Endodermal cell (in vitro differentiated cells): Measurements from ENCODE around the gene SLC12A2. TPM values are rescaled to one million over a fixed set of nuclear protein-coding genes. Genes with fewer than 3 reads are reported as not detected.

Source experiments
- DNase-seq: peaks from one replicate; pipeline ENCODE4 v3.0.0-alpha.2; 2017
- H3K27ac ChIP-seq: 2 replicates; pipeline ENCODE4 v1.5.1; 2013; ENCODE audit warnings: mild to moderate bottlenecking, low read depth, low read length, moderate library complexity
- H3K27me3 ChIP-seq: 2 replicates; pipeline ENCODE4 v1.6.1; 2013; ENCODE audit warnings: mild to moderate bottlenecking, low read length, moderate library complexity; ENCODE audit not compliant: insufficient read depth, control insufficient read depth, poor library complexity, severe bottlenecking
- H3K36me3 ChIP-seq: 2 replicates; pipeline ENCODE4 v1.7.0; 2013; ENCODE audit warnings: mild to moderate bottlenecking, low read length, moderate library complexity; ENCODE audit not compliant: control insufficient read depth, insufficient read depth
- H3K4me1 ChIP-seq: one replicate; pipeline ENCODE4 v1.7.0; 2013; ENCODE audit warnings: low read length; ENCODE audit not compliant: control insufficient read depth, insufficient read depth
- H3K4me3 ChIP-seq: 2 replicates; pipeline ENCODE4 v1.5.1; 2013; ENCODE audit warnings: mild to moderate bottlenecking, low read length, moderate library complexity
- H3K9ac ChIP-seq: 2 replicates; pipeline ENCODE4 v1.6.1; 2013; ENCODE audit warnings: mild to moderate bottlenecking, low read length, moderate library complexity; ENCODE audit not compliant: poor library complexity, severe bottlenecking; ENCODE audit errors: extremely low read depth
- H3K9me3 ChIP-seq: 2 replicates; pipeline ENCODE4 v1.6.1; 2013; ENCODE audit warnings: mild to moderate bottlenecking, low read length, moderate library complexity; ENCODE audit not compliant: control insufficient read depth
- H3K27ac Mint-ChIP-seq: 2 replicates; pipeline ENCODE4 v1.8.0; 2020; ENCODE audit warnings: mixed read lengths
- H3K27me3 Mint-ChIP-seq: 2 replicates; pipeline ENCODE4 v1.8.0; 2021; ENCODE audit warnings: mild to moderate bottlenecking, mixed read lengths; ENCODE audit not compliant: insufficient read depth
- H3K36me3 Mint-ChIP-seq: 2 replicates; pipeline ENCODE4 v1.8.0; 2020; ENCODE audit warnings: low read depth, mixed read lengths
- H3K4me1 Mint-ChIP-seq: 2 replicates; pipeline ENCODE4 v1.8.0; 2020; ENCODE audit warnings: mixed read lengths
- H3K4me3 Mint-ChIP-seq: 2 replicates; pipeline ENCODE4 v1.8.0; 2020; ENCODE audit warnings: mild to moderate bottlenecking, moderate library complexity, mixed read lengths
- H3K9me3 Mint-ChIP-seq: 2 replicates; pipeline ENCODE4 v1.8.0; 2020; ENCODE audit warnings: mild to moderate bottlenecking, mixed read lengths
- WGBS, 2 experiments: methylation state at CpG; one replicate each; pipeline versions ENCODE4 v1.1.5 to v1.1.7; 2013; ENCODE audit warnings: missing lambda C conversion rate in 2 of 2, mixed read lengths in 1 of 2; ENCODE audit not compliant: insufficient coverage in 1 of 2, insufficient read length in 1 of 2; 5-methylcytosine and 5-hydroxymethylcytosine counted together
- long read RNA-seq, 4 experiments: library from polyadenylated mRNA in 2 of 4; library from RNA in 1 of 4; library from capped mRNA in 1 of 4; stranded (forward) in 3 of 4; unstranded in 1 of 4; transcript quantifications; one replicate each; pipeline ENCODE4 v2.0.0, GENCODE V29; 2020 to 2021; ENCODE audit warnings: inconsistent platforms in 1 of 4
- polyA plus RNA-seq, 2 experiments: library from polyadenylated mRNA; stranded (reverse); fragments of 50-300 nt; gene quantifications; one replicate each; pipeline ENCODE4 v1.2.3, GENCODE V29; 2013
- total RNA-seq, 2 donors: library from RNA; stranded (reverse); fragmentation: NEBNext Ultra II Directional in 1 of 2; extraction: Animal tissue kit (Norgen Biotek cat#: 25700) in 1 of 2; gene quantifications; 2 replicates in 1 of 2; 3 replicates in 1 of 2; pipeline ENCODE4 v1.2.1, GENCODE V29; 2021
- TF ChIP-seq, protein P1 (sequence below): fragments of 200-600 bp; sonication (generic); conservative IDR thresholded peaks from 2 replicates; pipeline ENCODE4 v1.5.0; 2021; ENCODE audit warnings: antibody characterized with exemption, mild to moderate bottlenecking

The SLC12A2 gene
- total RNA-seq: 10 to 100 TPM; 16.7 to 25.1 TPM
- polyA plus RNA-seq (2013, experiment 1 of 2): 12.5 TPM
- 11.1 TPM for polyA plus RNA-seq (2013, experiment 2 of 2)
- long read RNA-seq, experiment 1, partial matches to known transcripts: 2 of 5 reads
- long read RNA-seq, experiment 1, other reads (novel, unspliced or antisense): 3 of 5 reads
- long read RNA-seq, experiment 2, full-length matches to known transcripts: 8 of 11 reads
- long read RNA-seq, experiment 2, partial matches to known transcripts: 0 of 11 reads
- long read RNA-seq, experiment 2, other reads (novel, unspliced or antisense): 3 of 11 reads
- long read RNA-seq, experiment 3, full-length matches to known transcripts: 1 of 4 reads
- long read RNA-seq, experiment 3, partial matches to known transcripts: 2 of 4 reads
- long read RNA-seq, experiment 3, other reads (novel, unspliced or antisense): 1 of 4 reads
- long read RNA-seq, experiment 4: 0 reads

DNA sequence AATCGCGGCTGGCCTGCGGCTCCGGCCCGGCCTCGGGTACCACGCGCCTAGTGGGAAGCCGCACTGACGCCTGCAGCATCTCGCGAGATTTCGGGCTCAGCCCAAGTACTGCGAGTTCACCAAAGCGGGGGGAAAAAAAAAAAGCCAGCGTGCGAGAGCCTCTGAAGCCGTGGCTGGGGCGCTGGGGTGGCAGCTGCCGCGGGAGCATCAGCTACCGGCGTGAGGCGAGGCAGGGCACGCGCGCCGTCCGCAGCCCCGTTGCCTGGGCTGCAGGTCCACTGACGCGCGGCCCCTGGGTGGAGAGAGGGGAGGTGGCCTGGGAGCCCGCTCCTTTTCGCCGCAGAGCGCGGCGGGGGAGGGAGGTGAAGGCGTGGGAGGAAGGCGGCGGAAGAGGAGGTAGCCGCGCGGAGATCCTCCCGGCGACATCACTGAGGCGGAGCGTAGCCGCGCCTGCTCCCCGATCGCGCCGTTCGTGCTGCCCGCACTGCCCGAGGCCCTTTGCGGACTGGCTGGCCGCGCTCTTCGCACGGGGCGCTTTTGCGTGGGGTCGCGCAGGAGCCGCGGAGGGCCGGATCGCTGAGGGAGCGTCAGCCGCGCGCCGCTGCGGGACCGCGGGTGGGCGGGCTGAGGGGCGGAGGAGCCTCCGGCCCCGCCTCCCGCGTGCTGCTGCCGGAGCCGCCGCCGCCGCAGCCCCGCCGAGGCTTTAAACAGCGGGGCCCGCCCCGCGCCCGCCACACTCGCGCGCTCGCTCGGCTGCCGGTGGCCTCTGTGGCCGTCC lies at the start of gene SLC12A2:
SLC12A2 (plus strand) TSS at position 734 of the 778 bp plus-strand sequence. CDS start 189 bp downstream, outside the sequence.
- WGBS, 2 experiments: 0% methylated on average over 22 to 104 of the region's 104 CpGs
- TF ChIP-seq, protein P1, sequence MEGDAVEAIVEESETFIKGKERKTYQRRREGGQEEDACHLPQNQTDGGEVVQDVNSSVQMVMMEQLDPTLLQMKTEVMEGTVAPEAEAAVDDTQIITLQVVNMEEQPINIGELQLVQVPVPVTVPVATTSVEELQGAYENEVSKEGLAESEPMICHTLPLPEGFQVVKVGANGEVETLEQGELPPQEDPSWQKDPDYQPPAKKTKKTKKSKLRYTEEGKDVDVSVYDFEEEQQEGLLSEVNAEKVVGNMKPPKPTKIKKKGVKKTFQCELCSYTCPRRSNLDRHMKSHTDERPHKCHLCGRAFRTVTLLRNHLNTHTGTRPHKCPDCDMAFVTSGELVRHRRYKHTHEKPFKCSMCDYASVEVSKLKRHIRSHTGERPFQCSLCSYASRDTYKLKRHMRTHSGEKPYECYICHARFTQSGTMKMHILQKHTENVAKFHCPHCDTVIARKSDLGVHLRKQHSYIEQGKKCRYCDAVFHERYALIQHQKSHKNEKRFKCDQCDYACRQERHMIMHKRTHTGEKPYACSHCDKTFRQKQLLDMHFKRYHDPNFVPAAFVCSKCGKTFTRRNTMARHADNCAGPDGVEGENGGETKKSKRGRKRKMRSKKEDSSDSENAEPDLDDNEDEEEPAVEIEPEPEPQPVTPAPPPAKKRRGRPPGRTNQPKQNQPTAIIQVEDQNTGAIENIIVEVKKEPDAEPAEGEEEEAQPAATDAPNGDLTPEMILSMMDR: no peak
- Histone ChIP-seq H3K4me1 (no peaks in the 10 kb centered on the region), H3K27me3 (peaks cover 16% of the 10 kb centered on the region), H3K9ac (peak within 1 kb of the TSS; percentile 39), H3K27ac (peak within 1 kb of the TSS; percentile 85), H3K4me3 (peak within 1 kb of the TSS; percentile 81), H3K36me3 (no peaks in the 10 kb centered on the region), H3K9me3 (no peaks in the 10 kb centered on the region)
- Mint-ChIP-seq H3K36me3 (no peaks in the 10 kb centered on the region), H3K4me1 (peaks cover 20% of the 10 kb centered on the region), H3K27ac (peak within 1 kb of the TSS; percentile 83), H3K9me3 (no peaks in the 10 kb centered on the region), H3K27me3 (peaks cover 16% of the 10 kb centered on the region), H3K4me3 (peak within 1 kb of the TSS; percentile 76)
- peak; percentile 94 for DNase-seq

DNA sequence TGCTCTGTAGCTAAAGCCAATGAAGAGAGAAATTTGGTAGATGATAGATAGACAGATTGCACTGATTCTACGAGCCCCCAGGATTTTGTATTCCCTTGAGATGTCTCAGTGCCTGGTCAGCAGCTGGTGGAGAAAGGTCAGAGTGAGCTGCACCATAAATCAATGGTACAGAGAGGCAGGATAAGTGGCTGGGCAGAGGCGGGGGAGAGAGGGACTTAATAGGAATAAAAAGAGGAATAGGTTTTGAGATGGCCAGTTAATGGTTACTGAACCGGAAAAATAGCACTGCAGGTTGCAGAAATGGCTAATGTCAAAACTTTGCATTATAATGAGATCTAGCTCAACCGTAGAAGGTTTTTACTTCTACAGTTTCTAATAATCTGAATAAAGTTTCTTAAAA lies 47.9 kb upstream of the SLC12A2 start:
- H3K9me3 Mint-ChIP-seq: no peaks in the 10 kb centered on the region
- no peak overlapping the region for H3K4me3 Mint-ChIP-seq
- TF ChIP-seq, protein P1: no peak
- H3K4me1 Mint-ChIP-seq: no peaks in the 10 kb centered on the region
- H3K9ac ChIP-seq: no peak overlapping the region
- no peaks in the 10 kb centered on the region for H3K4me1 ChIP-seq
- no peak overlapping the region for H3K4me3 ChIP-seq
- H3K27me3 Mint-ChIP-seq: no peaks in the 10 kb centered on the region
- DNase-seq: no peak
- H3K27ac ChIP-seq: no peak overlapping the region
- 88 to 96% methylated on average over 3 to 4 of the region's 4 CpGs for whole genome bisulfite sequencing, 2 experiments
- H3K9me3 ChIP-seq: no peaks in the 10 kb centered on the region
- no peak overlapping the region for H3K27ac Mint-ChIP-seq
- H3K36me3 Mint-ChIP-seq: peaks cover 4% of the 10 kb centered on the region
- no peaks in the 10 kb centered on the region for H3K27me3 ChIP-seq
- H3K36me3 ChIP-seq: no peaks in the 10 kb centered on the region

DNA sequence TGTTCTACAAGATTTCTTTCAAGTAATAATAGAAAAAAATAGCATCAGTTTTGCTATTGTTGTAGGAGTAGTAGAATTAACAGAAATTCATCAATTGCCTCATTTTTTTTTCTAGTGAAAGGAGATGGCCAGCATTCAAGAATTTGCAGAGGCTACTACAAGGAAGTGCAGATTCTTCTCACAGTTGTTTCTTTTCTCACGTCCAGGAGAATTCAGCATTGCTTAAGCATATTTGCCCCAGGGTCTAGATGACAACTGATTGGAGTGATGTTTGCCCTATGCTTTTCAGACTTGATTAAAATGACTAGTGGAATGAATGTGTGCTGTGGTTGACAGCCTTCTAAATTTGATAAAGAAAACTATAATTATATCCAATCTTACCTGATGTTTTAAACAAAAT lies 46.6 kb upstream of the SLC12A2 start:
- H3K27me3 ChIP-seq: no peaks in the 10 kb centered on the region
- Mint-ChIP-seq H3K9me3 (no peaks in the 10 kb centered on the region), H3K4me3 (no peak overlapping the region), H3K27ac (no peak overlapping the region), H3K36me3 (peaks cover 4% of the 10 kb centered on the region), H3K27me3 (no peaks in the 10 kb centered on the region), H3K4me1 (no peaks in the 10 kb centered on the region)
- 80 to 86% methylated on average over 1 of the region's 1 CpG for WGBS, 2 experiments
- TF ChIP-seq, protein P1: no peak
- no peaks in the 10 kb centered on the region for H3K9me3 ChIP-seq
- no peak overlapping the region for H3K27ac ChIP-seq
- H3K4me1 ChIP-seq: no peaks in the 10 kb centered on the region
- no peak overlapping the region for H3K9ac ChIP-seq
- no peak for DNase-seq
- H3K4me3 ChIP-seq: no peak overlapping the region
- H3K36me3 ChIP-seq: no peaks in the 10 kb centered on the region
